ENCODE measurements around the gene FLNB.
A peak's percentile ranks its signal among the peaks of the same experiment; 100 is the strongest.

FLNB gene

GRCh38 chr3:58106640-58107039 lies 98.4 kb downstream of the FLNB start:
- no peak for DNase-seq (ENCODE audit: low read depth)

- no peak for DNase-seq (ENCODE audit: low read depth)
Observed at GRCh38 chr3:58107597-58107996, 99.4 kb downstream of the FLNB start.

- no peak for DNase-seq (ENCODE audit: low read depth)
Observed at GRCh38 chr3:58109752-58110151, 101.5 kb downstream of the FLNB start.

- no peak for DNase-seq (ENCODE audit: low read depth)
Observed at GRCh38 chr3:58111513-58112184, 103.4 kb downstream of the FLNB start.

DNA sequence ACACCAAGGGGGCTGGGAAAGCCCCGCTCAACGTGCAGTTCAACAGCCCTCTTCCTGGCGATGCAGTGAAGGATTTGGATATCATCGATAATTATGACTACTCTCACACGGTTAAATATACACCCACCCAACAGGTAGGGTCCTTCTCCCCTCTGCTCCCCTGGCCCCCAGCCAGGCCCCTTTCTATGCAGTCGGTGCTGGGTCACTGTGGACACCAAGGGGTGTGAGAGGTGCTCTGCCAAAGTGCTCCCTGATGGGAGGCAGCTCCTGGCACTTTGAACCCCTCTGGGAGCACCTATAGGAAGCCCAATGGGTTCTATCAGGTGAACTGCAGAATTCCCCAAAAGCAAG lies 103.9 kb downstream of the FLNB start:
- DNase-seq (ENCODE audit: low read depth) = no peak

DNA sequence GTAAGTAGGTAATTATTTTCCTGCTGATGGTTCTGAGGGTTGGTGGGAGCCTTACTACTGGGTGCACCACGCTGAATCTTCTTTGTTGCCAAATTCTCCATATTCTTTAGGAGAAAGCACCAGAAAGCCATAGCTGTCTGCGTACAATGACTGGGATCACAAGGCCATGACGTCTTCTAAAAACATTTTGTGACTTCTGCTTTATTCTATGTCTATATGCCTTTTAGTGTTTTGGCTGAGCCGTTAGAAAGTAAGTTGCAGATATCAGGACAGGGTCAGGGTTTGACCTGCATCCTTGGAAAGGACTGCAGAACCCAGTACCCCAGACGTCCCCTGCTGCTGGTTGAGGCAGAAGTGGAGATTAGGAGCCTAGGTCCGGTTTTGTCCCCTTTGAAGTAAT lies 107.0 kb downstream of the FLNB start:
- no peak for DNase-seq (ENCODE audit: low read depth)

GRCh38 chr3:58116161-58116955 lies 108.1 kb downstream of the FLNB start:
- DNase-seq (ENCODE audit: low read depth) = peak; percentile 12

GRCh38 chr3:58116985-58117384 lies 108.8 kb downstream of the FLNB start:
- DNase-seq (ENCODE audit: low read depth) = no peak

- no peak for DNase-seq (ENCODE audit: low read depth)
Observed at GRCh38 chr3:58117561-58118181, 109.4 kb downstream of the FLNB start.

DNA sequence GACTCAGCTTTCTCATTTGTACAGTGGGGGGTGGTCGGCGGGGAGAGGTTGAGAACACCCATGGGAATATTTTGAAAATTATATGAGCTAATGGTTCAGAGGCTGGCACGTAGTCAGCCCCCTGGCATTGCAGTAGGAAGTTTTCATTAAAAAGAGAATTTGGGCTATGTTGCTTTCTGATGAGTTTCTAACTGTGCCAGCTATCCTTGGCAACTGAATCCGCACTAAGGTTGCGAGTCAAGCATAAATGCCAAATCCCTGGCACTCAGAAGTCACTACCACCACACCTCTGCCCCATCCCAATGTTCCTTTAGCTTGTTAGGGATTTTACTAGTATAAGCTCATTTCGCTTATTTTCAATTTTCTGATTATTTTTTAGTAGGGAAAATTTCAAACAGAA lies 111.0 kb downstream of the FLNB start:
- no peak for DNase-seq (ENCODE audit: low read depth)

GRCh38 chr3:58120075-58120812 lies 112.0 kb downstream of the FLNB start:
- no peak for DNase-seq (ENCODE audit: low read depth)

DNA sequence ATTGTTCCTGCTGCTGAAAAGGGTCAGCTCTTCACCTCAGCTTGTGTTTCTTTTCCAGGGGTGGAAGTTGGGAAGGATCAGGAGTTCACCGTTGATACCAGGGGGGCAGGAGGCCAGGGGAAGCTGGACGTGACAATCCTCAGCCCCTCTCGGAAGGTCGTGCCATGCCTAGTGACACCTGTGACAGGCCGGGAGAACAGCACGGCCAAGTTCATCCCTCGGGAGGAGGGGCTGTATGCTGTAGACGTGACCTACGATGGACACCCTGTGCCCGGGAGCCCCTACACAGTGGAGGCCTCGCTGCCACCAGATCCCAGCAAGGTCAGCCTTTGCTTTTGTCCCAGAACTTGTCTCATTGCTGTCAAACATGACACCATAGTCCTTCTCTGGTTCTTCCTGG lies 113.0 kb downstream of the FLNB start:
- DNase-seq (ENCODE audit: low read depth) = no peak

DNA sequence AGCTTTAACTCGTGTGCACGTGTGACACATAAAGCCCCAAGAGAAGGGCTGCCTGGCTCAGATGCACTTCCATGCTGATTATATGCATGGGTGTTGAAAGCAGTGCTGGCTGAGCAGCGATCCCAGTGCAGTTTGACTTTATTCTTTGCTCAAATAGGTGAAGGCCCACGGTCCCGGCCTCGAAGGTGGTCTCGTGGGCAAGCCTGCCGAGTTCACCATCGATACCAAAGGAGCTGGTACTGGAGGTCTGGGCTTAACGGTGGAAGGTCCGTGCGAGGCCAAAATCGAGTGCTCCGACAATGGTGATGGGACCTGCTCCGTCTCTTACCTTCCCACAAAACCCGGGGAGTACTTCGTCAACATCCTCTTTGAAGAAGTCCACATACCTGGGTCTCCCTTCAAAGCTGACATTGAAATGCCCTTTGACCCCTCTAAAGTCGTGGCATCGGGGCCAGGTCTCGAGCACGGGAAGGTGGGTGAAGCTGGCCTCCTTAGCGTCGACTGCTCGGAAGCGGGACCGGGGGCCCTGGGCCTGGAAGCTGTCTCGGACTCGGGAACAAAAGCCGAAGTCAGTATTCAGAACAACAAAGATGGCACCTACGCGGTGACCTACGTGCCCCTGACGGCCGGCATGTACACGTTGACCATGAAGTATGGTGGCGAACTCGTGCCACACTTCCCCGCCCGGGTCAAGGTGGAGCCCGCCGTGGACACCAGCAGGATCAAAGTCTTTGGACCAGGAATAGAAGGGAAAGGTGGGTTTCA lies 114.9 kb downstream of the FLNB start:
- DNase-seq (ENCODE audit: low read depth) = no peak

DNA sequence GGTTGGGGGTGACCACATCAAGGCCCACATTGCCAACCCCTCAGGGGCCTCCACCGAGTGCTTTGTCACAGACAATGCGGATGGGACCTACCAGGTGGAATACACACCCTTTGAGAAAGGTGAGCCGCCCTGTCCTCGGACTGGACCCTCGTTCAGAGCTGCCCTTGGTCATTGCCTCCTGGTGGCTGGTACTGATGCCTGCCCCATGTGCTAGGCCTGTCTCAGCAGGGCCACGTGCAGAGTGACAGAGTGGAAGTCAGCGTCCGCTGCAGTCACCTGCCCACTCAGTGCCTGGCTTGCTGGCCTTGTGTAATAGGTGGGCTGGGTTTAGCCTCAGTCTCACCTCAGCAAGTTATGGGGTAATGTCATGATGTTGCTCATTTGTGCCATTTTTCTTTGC lies 116.2 kb downstream of the FLNB start:
- no peak for DNase-seq (ENCODE audit: low read depth)

DNA sequence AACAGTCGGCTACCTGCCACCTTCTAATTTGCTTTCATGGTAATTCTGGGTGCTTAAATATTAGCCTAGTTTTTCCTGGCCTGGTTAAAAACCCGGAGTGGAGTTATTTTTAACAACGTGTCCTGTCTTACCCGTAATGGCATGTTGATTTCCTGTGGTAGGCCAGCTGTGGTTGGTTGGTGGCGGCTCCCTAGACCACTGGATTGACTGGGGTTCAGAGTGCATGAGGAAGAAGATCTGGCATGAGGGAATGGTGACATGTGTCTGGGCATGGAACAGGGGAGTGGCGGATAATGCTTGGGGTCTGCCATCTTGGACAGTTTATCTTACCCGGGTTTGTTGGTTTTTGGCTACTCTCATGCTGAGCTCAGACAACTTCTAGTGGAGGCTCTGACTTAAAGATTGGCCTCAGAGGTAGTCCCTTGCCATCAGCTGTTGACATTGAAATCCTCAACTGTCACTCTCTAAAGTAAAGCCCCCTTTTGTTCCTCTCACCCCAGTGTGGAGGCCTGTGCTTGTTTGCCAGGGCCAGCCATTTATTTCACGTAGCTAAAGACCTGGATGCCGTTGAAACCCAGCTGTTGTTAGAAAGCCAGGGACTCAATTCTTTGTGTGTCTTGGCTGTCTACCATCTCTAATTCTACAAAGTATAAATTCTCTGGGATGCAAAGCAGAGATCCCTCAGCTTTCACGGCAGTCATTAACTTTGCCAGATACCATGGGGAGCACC lies 121.0 kb downstream of the FLNB start:
- DNase-seq (ENCODE audit: low read depth) = no peak

DNA sequence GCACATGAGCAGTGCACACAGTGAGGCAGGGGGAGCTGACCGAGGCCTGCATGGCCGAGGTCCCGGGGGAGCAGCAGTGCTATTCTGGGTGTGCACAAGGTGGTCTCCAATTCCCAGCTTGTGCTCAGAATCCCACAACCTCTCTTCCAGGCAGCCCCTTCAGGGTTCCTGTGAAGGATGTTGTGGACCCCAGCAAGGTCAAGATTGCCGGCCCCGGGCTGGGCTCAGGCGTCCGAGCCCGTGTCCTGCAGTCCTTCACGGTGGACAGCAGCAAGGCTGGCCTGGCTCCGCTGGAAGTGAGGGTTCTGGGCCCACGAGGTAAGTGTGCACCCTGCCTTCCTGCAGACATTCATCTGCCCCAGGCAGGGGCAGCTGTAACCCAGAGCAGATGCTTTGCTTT lies 122.4 kb downstream of the FLNB start:
- DNase-seq (ENCODE audit: low read depth) = no peak

DNA sequence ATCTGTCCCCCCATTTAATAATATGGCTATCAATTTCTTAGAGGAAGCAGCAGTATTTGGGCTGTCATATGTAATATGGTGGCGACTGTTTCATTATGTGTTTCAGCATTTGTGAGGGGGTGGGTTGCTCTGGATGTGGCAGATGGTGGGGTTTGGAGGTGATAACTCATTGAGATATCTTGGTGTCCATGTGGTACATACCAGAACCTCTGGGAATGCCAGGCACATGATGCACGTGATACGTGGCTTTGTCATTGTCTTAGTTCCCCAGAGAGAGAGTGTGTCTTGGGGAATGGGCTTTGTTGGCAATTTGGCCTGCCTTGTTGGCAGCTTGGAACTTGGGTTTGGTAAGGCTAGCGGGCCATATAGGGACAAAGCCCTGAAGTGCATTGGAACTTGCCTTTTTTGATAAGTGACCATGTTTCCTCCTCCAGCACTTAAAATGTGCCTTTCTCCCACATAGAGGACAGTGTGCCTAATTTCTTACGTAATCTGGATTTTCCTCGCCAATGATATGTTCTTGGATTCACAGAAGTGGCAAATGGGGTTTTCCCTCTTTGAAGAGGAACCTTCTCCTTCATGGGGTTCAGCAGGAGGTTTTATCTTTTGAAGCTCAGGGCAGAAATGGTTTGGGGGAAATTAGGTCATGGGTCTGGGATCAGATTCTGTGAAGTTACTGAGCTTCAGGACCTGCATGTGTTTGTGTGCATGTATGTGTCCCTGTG lies 123.0 kb downstream of the FLNB start:
- no peak for DNase-seq (ENCODE audit: low read depth)

GRCh38 chr3:58132850-58133249 lies 124.6 kb downstream of the FLNB start:
- DNase-seq (ENCODE audit: low read depth) = no peak

- DNase-seq (ENCODE audit: low read depth) = no peak
Observed at GRCh38 chr3:58134468-58134867, 126.2 kb downstream of the FLNB start.

- DNase-seq (ENCODE audit: low read depth) = no peak
Observed at GRCh38 chr3:58135712-58136543, 127.7 kb downstream of the FLNB start.

Data from stimulated activated CD8-positive, alpha-beta memory T cell treated with anti-CD3 and anti-CD28 coated beads, Interleukin-4, amount 100 ng/mL, for 24 hours (primary cell).